Caco-2 (cell line): ENCODE data around the gene SNAI3. TPM values are rescaled to one million over a fixed set of nuclear protein-coding genes. Genes with fewer than 3 reads are reported as not detected.

Experiments
- BruUV-seq: library from RNA; stranded (reverse); fragments of 400-500 nt; replicated peaks from 2 replicates; lab custom pipeline; 2021; lab: Mats Ljungman, UMichigan
- CTCF ChIA-PET: fragments of 300-600 bp; sonication (Branson Sonifier 250); formaldehyde crosslinking; loops from one replicate; lab custom pipeline; 2022; ENCODE audit warnings: antibody characterized with exemption; lab: Charles Lee
- POLR2A ChIA-PET: fragments of 300-600 bp; sonication (Branson Sonifier 250); formaldehyde crosslinking; loops from one replicate; lab custom pipeline; 2022; ENCODE audit warnings: antibody characterized with exemption; lab: Charles Lee
- DNase-seq, 2 experiments: peaks; one replicate each; pipeline versions ENCODE4 v3.0.0 to v3.0.0-alpha.2; 2020 to 2022
- H3K27me3 ChIP-seq: replicated peaks from 2 replicates; pipeline ENCODE4 v1.6.0; 2011; ENCODE audit warnings: low read length; ENCODE audit not compliant: control insufficient read depth, insufficient read depth
- H3K36me3 ChIP-seq: 2 replicates; pipeline ENCODE4 v1.5.1; 2011; ENCODE audit warnings: low read length; ENCODE audit not compliant: control insufficient read depth, insufficient read depth
- H3K4me1 ChIP-seq: fragments of 250-450 bp; sonication (Bioruptor Pico); 2 replicates; pipeline ENCODE4 v1.5.1; 2020; ENCODE audit warnings: mild to moderate bottlenecking
- H3K4me3 ChIP-seq: 2 replicates; pipeline ENCODE4 v1.5.1; 2011; ENCODE audit warnings: low read depth, mild to moderate bottlenecking, control low read depth, low read length
- H3K9me3 ChIP-seq: fragments of 250-450 bp; sonication (Bioruptor Pico); 2 replicates; pipeline ENCODE4 v1.5.1; 2020; ENCODE audit warnings: mild to moderate bottlenecking, moderate library complexity
- H3K27ac Mint-ChIP-seq: one replicate; pipeline ENCODE4 v1.8.0; 2022; ENCODE audit warnings: mixed read lengths; ENCODE audit not compliant: unreplicated experiment
- H3K27me3 Mint-ChIP-seq: one replicate; pipeline ENCODE4 v1.8.0; 2022; ENCODE audit warnings: mixed read lengths; ENCODE audit not compliant: insufficient read depth, unreplicated experiment
- H3K36me3 Mint-ChIP-seq: one replicate; pipeline ENCODE4 v1.8.0; 2022; ENCODE audit warnings: mild to moderate bottlenecking, mixed read lengths; ENCODE audit not compliant: insufficient read depth, unreplicated experiment
- H3K4me1 Mint-ChIP-seq: one replicate; pipeline ENCODE4 v1.8.0; 2022; ENCODE audit warnings: low read depth, mixed read lengths; ENCODE audit not compliant: unreplicated experiment
- H3K4me3 Mint-ChIP-seq: one replicate; pipeline ENCODE4 v1.8.0; 2022; ENCODE audit warnings: mild to moderate bottlenecking, moderate library complexity, mixed read lengths; ENCODE audit not compliant: unreplicated experiment
- H3K9me3 Mint-ChIP-seq: one replicate; pipeline ENCODE4 v1.8.0; 2022; ENCODE audit warnings: mixed read lengths; ENCODE audit not compliant: unreplicated experiment
- CTCF ChIP-seq, 2 experiments: fragments of 200-600 bp in 1 of 2; IDR thresholded peaks; 1 replicate in 1 of 2; 2 replicates in 1 of 2; pipeline versions ENCODE4 v1.5.1 to v1.8.0; 2011 to 2022; ENCODE audit warnings: antibody characterized with exemption in 1 of 2, control low read depth in 1 of 2, inconsistent platforms in 1 of 2, low read depth in 1 of 2, low read length in 1 of 2, mild to moderate bottlenecking in 1 of 2, moderate library complexity in 1 of 2; ENCODE audit not compliant: insufficient read depth in 1 of 2, severe bottlenecking in 1 of 2, unreplicated experiment in 1 of 2
- intact Hi-C: fragments of 100-400 bp; cut with micrococcal nuclease; formaldehyde crosslinking; loops from one replicate; pipeline ENCODE4 v1.10.0; 2022; ENCODE audit not compliant: unreplicated experiment
- total RNA-seq: library from RNA; stranded (reverse); gene quantifications from 2 replicates; pipeline ENCODE4 v1.2.3, GENCODE V29; 2022

The SNAI3 gene
- total RNA-seq, 1 experiment from 2014 or later: 3.5 TPM

- no peak overlapping the region for H3K4me3 ChIP-seq
- no peaks in the 10 kb centered on the region for H3K27me3 ChIP-seq
- intact Hi-C loops: no loop called here
- no TSS peak for BruUV-seq
- ChIA-PET POLR2A (interaction anchor here (0.7 kb wide), 1 partner anchor 10 kb away, joined by 4 read pairs; no protein-coding TSS in a partner anchor), CTCF (no interaction called here)
- H3K9me3 ChIP-seq: no peaks in the 10 kb centered on the region
- peaks cover 51% of the 10 kb centered on the region for H3K36me3 Mint-ChIP-seq
- H3K4me1 Mint-ChIP-seq: peaks cover 6% of the 10 kb centered on the region
- H3K4me3 Mint-ChIP-seq: no peak overlapping the region
- peaks cover 2% of the 10 kb centered on the region; the same call in 1 of the 2 replicates for H3K36me3 ChIP-seq
- no peak for TF ChIP-seq CTCF (IDR thresholded peaks at IDR 0.05; ENCODE audit: insufficient read depth in 1 of 2, low read depth in 1 of 2, low read length in 1 of 2, severe bottlenecking in 1 of 2, unreplicated experiment in 1 of 2)
- peaks cover 17% of the 10 kb centered on the region for H3K4me1 ChIP-seq
- H3K9me3 Mint-ChIP-seq: no peaks in the 10 kb centered on the region
- no peak for DNase-seq
- H3K27me3 Mint-ChIP-seq: no peaks in the 10 kb centered on the region
- H3K27ac Mint-ChIP-seq: no peak overlapping the region
Observed at GRCh38 chr16:88647178-88648070, 38.9 kb downstream of the SNAI3 start.

DNA sequence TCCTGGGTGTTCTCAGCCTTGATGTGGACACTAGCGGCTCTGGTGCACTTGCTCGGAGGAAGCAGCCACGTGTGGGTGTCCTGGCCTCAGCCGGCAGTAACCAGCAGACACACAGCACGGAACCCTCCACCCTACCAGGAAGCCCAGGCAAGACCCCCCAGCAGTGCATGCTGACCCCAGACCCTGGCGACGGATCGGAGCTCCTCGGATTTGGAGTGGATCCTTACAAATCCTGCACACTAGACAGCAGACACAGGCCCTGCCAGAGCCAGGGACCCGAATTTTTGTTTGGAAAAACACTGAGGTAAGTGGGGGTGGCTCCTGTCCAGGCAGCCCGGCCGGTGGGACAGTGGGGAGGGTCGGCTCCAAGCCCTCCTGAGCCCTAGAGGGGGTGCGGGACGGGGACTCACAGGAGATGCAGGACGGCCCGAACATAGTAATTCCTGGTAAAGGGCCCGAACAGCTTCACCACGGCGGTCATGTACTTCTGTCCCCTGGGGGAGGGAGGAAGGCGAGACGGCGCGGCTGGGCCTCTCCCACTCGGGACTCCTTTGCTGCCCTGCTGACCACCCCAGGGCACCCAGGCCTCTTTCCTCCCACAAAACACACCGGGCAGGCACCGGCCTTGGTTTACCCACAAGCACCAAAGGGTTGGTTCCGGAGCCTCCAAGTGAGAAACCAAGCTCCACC, 39.8 kb downstream of the SNAI3 start:
- Histone ChIP-seq H3K4me3 (no peak overlapping the region), H3K36me3 (0 out of 2 replicates have a peak, but pooled peaks cover 1% of the 10 kb centered on the region), H3K4me1 (peaks cover 11% of the 10 kb centered on the region), H3K9me3 (no peaks in the 10 kb centered on the region), H3K27me3 (no peaks in the 10 kb centered on the region)
- Mint-ChIP-seq H3K4me1 (peaks cover 6% of the 10 kb centered on the region), H3K9me3 (no peaks in the 10 kb centered on the region), H3K27ac (no peak overlapping the region), H3K36me3 (peaks cover 55% of the 10 kb centered on the region), H3K27me3 (no peaks in the 10 kb centered on the region), H3K4me3 (no peak overlapping the region)
- ChIA-PET CTCF (no interaction called here), POLR2A (interaction anchor here (0.7 kb wide), 1 partner anchor 9 kb away, joined by 4 read pairs; no protein-coding TSS in a partner anchor)
- intact Hi-C loops: no loop called here
- no peak for DNase-seq
- BruUV-seq: no TSS peak
- no peak for TF ChIP-seq CTCF (IDR thresholded peaks at IDR 0.05; ENCODE audit: insufficient read depth in 1 of 2, low read depth in 1 of 2, low read length in 1 of 2, severe bottlenecking in 1 of 2, unreplicated experiment in 1 of 2)

GRCh38 chr16:88645941-88646340, 40.4 kb downstream of the SNAI3 start:
- 0 out of 2 replicates have a peak, but pooled peaks cover 1% of the 10 kb centered on the region for H3K36me3 ChIP-seq
- no peaks in the 10 kb centered on the region for H3K9me3 ChIP-seq
- H3K4me3 ChIP-seq: no peak overlapping the region
- BruUV-seq: no TSS peak
- ChIA-PET CTCF (no interaction called here), POLR2A (no interaction called here)
- H3K9me3 Mint-ChIP-seq: no peaks in the 10 kb centered on the region
- no peaks in the 10 kb centered on the region for H3K27me3 ChIP-seq
- no peak overlapping the region for H3K27ac Mint-ChIP-seq
- intact Hi-C loops: no loop called here
- TF ChIP-seq CTCF (IDR thresholded peaks at IDR 0.05; ENCODE audit: insufficient read depth in 1 of 2, low read depth in 1 of 2, low read length in 1 of 2, severe bottlenecking in 1 of 2, unreplicated experiment in 1 of 2): no peak
- no peaks in the 10 kb centered on the region for H3K27me3 Mint-ChIP-seq
- H3K4me1 ChIP-seq: peaks cover 6% of the 10 kb centered on the region; the same call in 1 of the 2 replicates
- peaks cover 50% of the 10 kb centered on the region for H3K36me3 Mint-ChIP-seq
- H3K4me3 Mint-ChIP-seq: no peak overlapping the region
- peaks cover 6% of the 10 kb centered on the region for H3K4me1 Mint-ChIP-seq
- no peak for DNase-seq
